Peyer's patch (tissue), 4 donors: ENCODE results near the gene ISOC2.

Source experiments
- CTCF ChIP-seq, 6 experiments: fragments of 450-650 bp in 4 of 6; fragments of 200-600 bp in 2 of 6; sonication (generic) in 1 of 6; IDR thresholded peaks; one replicate each; pipeline ENCODE4 v1.5.1; 2017 to 2019; ENCODE audit warnings: antibody characterized with exemption in 6 of 6, mild to moderate bottlenecking in 3 of 6, moderate library complexity in 1 of 6
- POLR2A ChIP-seq, 2 donors: fragments of 450-650 bp; IDR thresholded peaks; one replicate each; pipeline ENCODE4 v1.5.1; 2017; ENCODE audit warnings: antibody characterized with exemption in 2 of 2, mild to moderate bottlenecking in 2 of 2, moderate library complexity in 2 of 2

GRCh38 chr19:55493052-55493644, 31.7 kb upstream of the ISOC2 start:
- no peak for TF ChIP-seq CTCF (IDR thresholded peaks at IDR 0.05)
- no peak for TF ChIP-seq POLR2A (IDR thresholded peaks at IDR 0.05)
